ENCODE results near the gene CDH23.

- no peak for TF ChIP-seq EZH2 (IDR thresholded peaks at IDR 0.05; ENCODE audit: insufficient read depth, poor library complexity, severe bottlenecking)
- TF ChIP-seq EZH2phosphoT487 (IDR thresholded peaks at IDR 0.05; ENCODE audit: insufficient read depth, low read depth) = no peak
These were observed 41.9 kb upstream of the CDH23 start for GRCh38 chr10:71354776-71355175.

Data from GM23248 (cell line).